Measurements from ENCODE around the gene WWC1.
A peak's percentile ranks its signal among the peaks of the same experiment; 100 is the strongest.
"Not testable (repeated sequence)": the region's sequence is repeated elsewhere in the genome, so short reads cannot be mapped to it uniquely, and the experiment has no call there.

WWC1 gene

DNA sequence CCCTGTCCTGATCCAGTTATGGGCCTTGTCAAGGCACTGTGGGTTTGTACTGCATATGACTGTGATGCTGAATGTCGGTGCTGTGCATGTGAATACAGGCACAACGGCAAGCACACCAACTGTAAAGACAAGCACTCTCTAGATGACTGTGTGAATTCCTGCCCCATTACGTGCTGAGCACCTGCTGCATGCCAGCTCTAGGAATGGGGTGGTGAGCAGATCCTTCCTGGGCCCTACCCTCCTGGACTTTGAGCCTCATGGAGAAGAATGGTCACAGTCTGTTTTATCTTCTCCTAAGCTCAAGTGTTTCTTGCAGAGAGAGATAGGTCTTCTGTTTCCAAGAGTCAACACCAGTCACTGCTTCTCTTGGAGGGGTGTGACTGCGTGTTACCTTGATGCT, 138.9 kb downstream of the WWC1 start:
- peaks cover 5 to 11% of the 10 kb centered on the region in 2 donors for H3K4me1 ChIP-seq (ENCODE audit: control insufficient read depth in 2 of 2, insufficient read depth in 2 of 2, low read length in 2 of 2)
- no peak overlapping the region for H3K4me3 ChIP-seq (ENCODE audit: low read length in 2 of 2)
- H3K9me3 ChIP-seq (ENCODE audit: control insufficient read depth in 2 of 2, low read length in 2 of 2), result no peaks in the 10 kb centered on the region
- no peak overlapping the region for H3K9ac ChIP-seq (ENCODE audit: low read depth in 1 of 2, low read length in 2 of 2)
- H3K27ac ChIP-seq (ENCODE audit: low read depth in 2 of 2, low read length in 2 of 2), result peak overlapping the region; percentile 10 to 38
- H3K27me3 ChIP-seq (ENCODE audit: control insufficient read depth in 2 of 2, insufficient read depth in 2 of 2, low read length in 2 of 2), result no peaks in the 10 kb centered on the region
- H3K36me3 ChIP-seq (ENCODE audit: control insufficient read depth in 2 of 2, insufficient read depth in 2 of 2, low read length in 2 of 2), result peaks cover 6 to 9% of the 10 kb centered on the region in 2 donors

DNA sequence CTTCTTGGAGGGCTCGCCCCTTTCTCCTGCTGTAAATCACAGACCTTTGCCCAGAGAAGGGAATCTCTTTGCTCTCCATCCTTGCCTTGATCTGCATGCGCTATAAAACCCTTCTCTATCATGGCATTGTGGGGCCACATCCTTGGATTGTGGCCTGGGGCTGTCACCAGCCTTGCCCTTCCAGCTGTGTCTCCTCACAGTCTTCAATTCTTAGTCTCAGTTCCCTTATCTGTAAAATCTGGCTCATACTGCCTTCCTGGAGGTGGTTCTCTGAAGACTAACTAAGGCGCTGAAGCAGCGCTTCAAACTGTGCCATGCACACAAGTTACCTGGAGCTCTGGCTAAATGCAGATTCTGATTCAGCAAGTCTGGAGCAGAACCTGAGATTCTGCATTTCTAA, 141.5 kb downstream of the WWC1 start:
- Histone ChIP-seq H3K9ac (ENCODE audit: low read depth in 1 of 2, low read length in 2 of 2) (no peak overlapping the region), H3K4me1 (ENCODE audit: control insufficient read depth in 2 of 2, insufficient read depth in 2 of 2, low read length in 2 of 2) (peaks cover 5 to 11% of the 10 kb centered on the region in 2 donors), H3K36me3 (ENCODE audit: control insufficient read depth in 2 of 2, insufficient read depth in 2 of 2, low read length in 2 of 2) (peaks cover 6 to 9% of the 10 kb centered on the region in 2 donors), H3K4me3 (ENCODE audit: low read length in 2 of 2) (no peak overlapping the region), H3K27me3 (ENCODE audit: control insufficient read depth in 2 of 2, insufficient read depth in 2 of 2, low read length in 2 of 2) (no peaks in the 10 kb centered on the region), H3K27ac (ENCODE audit: low read depth in 2 of 2, low read length in 2 of 2) (no peak overlapping the region), H3K9me3 (ENCODE audit: control insufficient read depth in 2 of 2, low read length in 2 of 2) (no peaks in the 10 kb centered on the region)

DNA sequence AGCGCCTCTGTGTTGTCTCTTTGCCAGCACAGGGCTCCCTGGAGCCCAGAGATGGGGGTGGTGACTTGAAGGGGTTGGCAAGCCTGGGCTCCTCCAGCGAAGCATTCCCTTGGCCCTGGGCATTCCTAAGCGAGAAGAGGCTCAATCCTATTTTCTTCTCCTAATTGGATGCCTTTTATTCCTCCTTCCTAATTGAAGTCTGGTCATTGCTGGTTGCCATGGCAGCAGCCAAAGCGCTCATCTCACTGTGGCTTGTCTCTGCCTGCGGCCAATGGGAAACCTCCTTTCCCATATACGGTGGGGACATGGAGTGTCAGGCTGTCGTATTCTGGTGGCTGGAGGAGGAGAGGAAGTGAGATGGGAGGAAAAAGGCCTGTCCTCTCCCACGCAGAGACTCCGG, 142.6 kb downstream of the WWC1 start:
- peaks cover 3 to 4% of the 10 kb centered on the region in 2 donors for H3K36me3 ChIP-seq (ENCODE audit: control insufficient read depth in 2 of 2, insufficient read depth in 2 of 2, low read length in 2 of 2)
- no peaks in the 10 kb centered on the region for H3K27me3 ChIP-seq (ENCODE audit: control insufficient read depth in 2 of 2, insufficient read depth in 2 of 2, low read length in 2 of 2)
- H3K27ac ChIP-seq (ENCODE audit: low read depth in 2 of 2, low read length in 2 of 2), result no peak overlapping the region
- no peak overlapping the region for H3K9ac ChIP-seq (ENCODE audit: low read depth in 1 of 2, low read length in 2 of 2)
- no peaks in the 10 kb centered on the region for H3K9me3 ChIP-seq (ENCODE audit: control insufficient read depth in 2 of 2, low read length in 2 of 2)
- H3K4me3 ChIP-seq (ENCODE audit: low read length in 2 of 2), result no peak overlapping the region
- peaks cover 5 to 11% of the 10 kb centered on the region in 2 donors for H3K4me1 ChIP-seq (ENCODE audit: control insufficient read depth in 2 of 2, insufficient read depth in 2 of 2, low read length in 2 of 2)

DNA sequence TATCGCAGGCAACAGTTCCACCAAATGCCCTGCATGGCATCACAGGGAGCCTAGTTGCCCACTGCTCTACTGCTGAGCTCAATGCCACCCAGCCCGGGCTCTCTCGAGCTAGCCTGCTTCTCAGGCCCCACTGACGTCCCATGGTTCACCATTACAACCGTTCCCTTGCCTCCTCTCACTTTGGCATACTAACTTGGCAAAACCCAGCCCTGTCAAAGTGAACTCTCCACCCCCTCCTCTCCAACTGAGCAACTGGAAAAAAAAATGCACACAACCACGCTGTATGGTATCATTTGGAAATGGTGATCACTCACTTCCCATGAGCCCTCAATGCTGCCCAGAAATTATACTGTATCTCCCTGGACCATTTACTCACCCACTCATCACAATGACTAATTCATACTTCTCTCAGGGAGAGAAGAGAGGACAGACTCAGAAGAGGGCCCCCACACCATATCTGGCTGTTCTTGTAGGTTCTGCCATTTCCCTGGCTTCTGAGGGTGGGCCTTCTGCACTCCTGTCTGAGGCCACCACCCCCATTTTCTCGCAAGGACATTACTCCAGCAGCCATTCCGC, 143.4 kb downstream of the WWC1 start:
- Histone ChIP-seq H3K9me3 (ENCODE audit: control insufficient read depth in 2 of 2, low read length in 2 of 2) (no peaks in the 10 kb centered on the region), H3K4me3 (ENCODE audit: low read length in 2 of 2) (no peak overlapping the region), H3K9ac (ENCODE audit: low read depth in 1 of 2, low read length in 2 of 2) (no peak overlapping the region), H3K36me3 (ENCODE audit: control insufficient read depth in 2 of 2, insufficient read depth in 2 of 2, low read length in 2 of 2) (peaks cover 3 to 4% of the 10 kb centered on the region in 2 donors), H3K4me1 (ENCODE audit: control insufficient read depth in 2 of 2, insufficient read depth in 2 of 2, low read length in 2 of 2) (peaks cover 4 to 10% of the 10 kb centered on the region in 2 donors), H3K27me3 (ENCODE audit: control insufficient read depth in 2 of 2, insufficient read depth in 2 of 2, low read length in 2 of 2) (no peaks in the 10 kb centered on the region), H3K27ac (ENCODE audit: low read depth in 2 of 2, low read length in 2 of 2) (no peak overlapping the region)

DNA sequence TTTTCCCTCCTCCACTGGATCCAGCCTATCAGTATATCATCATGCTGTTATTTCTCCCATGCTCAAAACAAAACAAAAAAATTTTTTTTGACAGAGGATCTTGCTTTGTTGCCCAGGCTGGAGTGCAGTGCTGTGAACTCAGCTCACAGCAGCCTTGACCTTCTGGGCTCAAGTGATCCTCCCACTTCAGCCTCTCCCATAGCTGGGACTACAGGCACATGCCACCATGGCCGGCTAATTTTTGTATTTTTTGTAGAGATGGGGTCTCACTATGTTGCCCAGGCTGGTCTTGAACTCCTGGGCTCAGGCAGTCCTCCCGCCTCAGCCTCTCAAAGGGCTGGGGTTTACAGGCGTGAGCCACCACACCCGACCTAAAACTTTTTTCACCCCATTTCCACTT, 143.9 kb downstream of the WWC1 start:
- not testable (repeated sequence) for H3K27ac ChIP-seq (ENCODE audit: low read depth in 2 of 2, low read length in 2 of 2); H3K27me3 ChIP-seq (ENCODE audit: control insufficient read depth in 2 of 2, insufficient read depth in 2 of 2, low read length in 2 of 2); H3K4me1 ChIP-seq (ENCODE audit: control insufficient read depth in 2 of 2, insufficient read depth in 2 of 2, low read length in 2 of 2); H3K4me3 ChIP-seq (ENCODE audit: low read length in 2 of 2); H3K9me3 ChIP-seq (ENCODE audit: control insufficient read depth in 2 of 2, low read length in 2 of 2); H3K9ac ChIP-seq (ENCODE audit: low read depth in 1 of 2, low read length in 2 of 2); H3K36me3 ChIP-seq (ENCODE audit: control insufficient read depth in 2 of 2, insufficient read depth in 2 of 2, low read length in 2 of 2)

DNA sequence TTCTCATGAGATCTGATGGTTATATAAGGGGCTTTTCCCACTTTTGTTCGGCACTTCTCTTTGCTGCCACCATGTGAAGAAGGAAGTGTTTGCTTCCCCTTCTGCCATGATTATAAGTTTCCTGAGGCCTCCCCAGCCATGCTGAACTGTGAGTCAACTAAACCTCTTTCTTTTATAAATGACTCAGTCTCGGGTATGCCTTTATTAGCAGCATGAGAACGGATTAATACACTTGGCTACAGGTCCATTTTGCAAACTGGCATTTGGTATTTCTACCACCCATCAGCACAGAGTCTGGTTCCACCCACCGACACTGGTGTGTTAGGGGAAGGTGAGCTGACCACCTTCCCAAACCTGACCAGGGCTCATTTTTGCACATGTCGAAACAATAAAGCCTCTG, 146.9 kb downstream of the WWC1 start:
- Histone ChIP-seq H3K4me3 (ENCODE audit: low read length in 2 of 2) (no peak overlapping the region), H3K9ac (ENCODE audit: low read depth in 1 of 2, low read length in 2 of 2) (no peak overlapping the region), H3K4me1 (ENCODE audit: control insufficient read depth in 2 of 2, insufficient read depth in 2 of 2, low read length in 2 of 2) (no peaks in the 10 kb centered on the region), H3K27me3 (ENCODE audit: control insufficient read depth in 2 of 2, insufficient read depth in 2 of 2, low read length in 2 of 2) (no peaks in the 10 kb centered on the region), H3K36me3 (ENCODE audit: control insufficient read depth in 2 of 2, insufficient read depth in 2 of 2, low read length in 2 of 2) (peaks cover 0 to 5% of the 10 kb centered on the region in 2 donors), H3K27ac (ENCODE audit: low read depth in 2 of 2, low read length in 2 of 2) (no peak overlapping the region), H3K9me3 (ENCODE audit: control insufficient read depth in 2 of 2, low read length in 2 of 2) (no peaks in the 10 kb centered on the region)

DNA sequence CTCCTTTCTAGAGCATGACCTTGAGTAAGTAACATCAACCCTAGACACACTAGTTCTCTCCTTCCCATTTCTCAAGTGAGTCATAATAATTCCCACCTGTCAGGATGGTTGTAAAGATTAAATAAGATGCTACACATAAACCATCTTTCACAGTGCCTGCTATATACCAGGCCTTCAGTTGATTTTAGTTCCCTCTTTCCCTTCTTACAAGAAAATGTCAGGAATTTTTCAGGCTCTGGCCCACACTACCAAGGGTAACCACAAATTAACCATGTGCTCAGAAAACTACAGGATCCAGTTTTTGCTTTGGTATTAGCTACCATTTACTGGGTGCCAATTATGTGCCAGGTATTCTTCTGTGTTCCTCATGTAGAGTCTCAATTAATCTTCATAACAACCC, 152.1 kb downstream of the WWC1 start:
- no peak overlapping the region for H3K4me3 ChIP-seq (ENCODE audit: low read length in 2 of 2)
- H3K36me3 ChIP-seq (ENCODE audit: control insufficient read depth in 2 of 2, insufficient read depth in 2 of 2, low read length in 2 of 2), result peaks cover 0 to 16% of the 10 kb centered on the region in 2 donors
- no peak overlapping the region for H3K9ac ChIP-seq (ENCODE audit: low read depth in 1 of 2, low read length in 2 of 2)
- H3K27ac ChIP-seq (ENCODE audit: low read depth in 2 of 2, low read length in 2 of 2), result no peak overlapping the region
- no peaks in the 10 kb centered on the region for H3K27me3 ChIP-seq (ENCODE audit: control insufficient read depth in 2 of 2, insufficient read depth in 2 of 2, low read length in 2 of 2)
- no peaks in the 10 kb centered on the region for H3K9me3 ChIP-seq (ENCODE audit: control insufficient read depth in 2 of 2, low read length in 2 of 2)
- no peaks in the 10 kb centered on the region for H3K4me1 ChIP-seq (ENCODE audit: control insufficient read depth in 2 of 2, insufficient read depth in 2 of 2, low read length in 2 of 2)

DNA sequence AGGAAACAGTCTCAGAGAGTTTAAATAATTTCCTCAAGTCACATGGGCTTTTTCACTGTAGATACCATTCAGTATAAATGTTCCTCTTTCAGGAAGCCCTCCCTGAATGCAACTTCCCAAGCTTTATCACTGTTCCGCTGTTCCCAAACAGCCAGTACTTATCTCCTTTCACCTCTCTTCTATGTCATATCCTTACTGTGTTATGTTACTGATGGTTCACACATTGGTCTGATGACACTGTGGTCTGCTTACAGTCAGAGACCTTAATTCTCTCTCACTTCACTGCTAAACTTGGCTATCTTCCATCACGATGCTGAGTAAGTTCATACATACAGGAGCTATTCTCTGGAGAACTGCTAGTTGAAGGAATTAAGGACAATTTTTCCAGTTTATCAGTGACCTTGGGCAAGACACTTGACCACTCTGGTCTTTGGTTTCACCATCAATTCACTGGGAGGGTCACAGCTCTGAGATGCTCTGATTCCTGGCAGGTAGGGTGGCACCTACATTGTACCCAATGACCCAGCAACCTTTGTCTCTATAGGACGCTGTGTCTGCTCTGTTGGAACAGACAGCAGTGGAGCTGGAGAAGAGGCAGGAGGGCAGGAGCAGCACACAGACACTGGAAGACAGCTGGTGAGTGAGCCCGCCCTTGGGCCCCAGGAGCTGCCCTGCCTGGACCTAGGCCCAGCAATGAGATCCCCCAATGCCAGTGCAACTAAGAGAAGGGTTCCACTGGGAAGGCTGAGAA, 152.7 kb downstream of the WWC1 start:
- Histone ChIP-seq H3K27me3 (ENCODE audit: control insufficient read depth in 2 of 2, insufficient read depth in 2 of 2, low read length in 2 of 2) (no peaks in the 10 kb centered on the region), H3K9ac (ENCODE audit: low read depth in 1 of 2, low read length in 2 of 2) (no peak overlapping the region), H3K4me3 (ENCODE audit: low read length in 2 of 2) (no peak overlapping the region), H3K27ac (ENCODE audit: low read depth in 2 of 2, low read length in 2 of 2) (no peak overlapping the region), H3K9me3 (ENCODE audit: control insufficient read depth in 2 of 2, low read length in 2 of 2) (no peaks in the 10 kb centered on the region), H3K4me1 (ENCODE audit: control insufficient read depth in 2 of 2, insufficient read depth in 2 of 2, low read length in 2 of 2) (no peaks in the 10 kb centered on the region), H3K36me3 (ENCODE audit: control insufficient read depth in 2 of 2, insufficient read depth in 2 of 2, low read length in 2 of 2) (peaks cover 0 to 16% of the 10 kb centered on the region in 2 donors)

DNA sequence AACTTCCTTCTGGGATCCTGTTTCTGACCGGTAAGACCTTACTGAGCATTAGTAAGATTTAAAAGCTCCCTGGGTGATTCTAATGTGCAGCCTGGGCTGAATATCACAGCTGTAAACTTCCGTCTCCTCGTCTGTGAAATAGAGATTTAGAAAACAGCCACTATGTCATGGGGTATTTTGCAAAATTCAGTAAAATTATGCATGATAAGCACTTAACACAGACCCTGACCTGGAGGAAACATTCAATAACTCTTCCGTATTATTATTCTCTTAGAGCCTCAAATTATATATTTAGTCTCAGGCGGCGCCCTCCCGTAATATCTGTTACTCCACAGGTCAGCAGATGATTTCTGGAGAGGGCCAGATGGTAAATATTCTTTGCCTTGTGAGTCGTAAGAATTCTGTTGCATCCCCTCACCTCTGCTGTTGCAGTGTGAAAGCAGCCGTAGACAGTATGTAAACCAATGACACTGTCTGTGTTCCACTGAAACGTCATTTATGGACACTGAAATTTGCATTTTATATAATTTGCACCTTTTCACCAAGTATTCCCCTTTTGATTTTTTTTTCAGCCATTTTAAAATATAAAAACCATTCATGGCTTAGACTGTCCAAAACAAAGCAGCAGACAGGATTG, 155.7 kb downstream of the WWC1 start:
- H3K4me3 ChIP-seq (ENCODE audit: low read length in 2 of 2), result no peak overlapping the region
- H3K4me1 ChIP-seq (ENCODE audit: control insufficient read depth in 2 of 2, insufficient read depth in 2 of 2, low read length in 2 of 2), result no peaks in the 10 kb centered on the region
- no peaks in the 10 kb centered on the region for H3K9me3 ChIP-seq (ENCODE audit: control insufficient read depth in 2 of 2, low read length in 2 of 2)
- peaks cover 2 to 16% of the 10 kb centered on the region in 2 donors for H3K36me3 ChIP-seq (ENCODE audit: control insufficient read depth in 2 of 2, insufficient read depth in 2 of 2, low read length in 2 of 2)
- H3K27ac ChIP-seq (ENCODE audit: low read depth in 2 of 2, low read length in 2 of 2), result no peak overlapping the region
- no peaks in the 10 kb centered on the region for H3K27me3 ChIP-seq (ENCODE audit: control insufficient read depth in 2 of 2, insufficient read depth in 2 of 2, low read length in 2 of 2)
- H3K9ac ChIP-seq (ENCODE audit: low read depth in 1 of 2, low read length in 2 of 2), result no peak overlapping the region

DNA sequence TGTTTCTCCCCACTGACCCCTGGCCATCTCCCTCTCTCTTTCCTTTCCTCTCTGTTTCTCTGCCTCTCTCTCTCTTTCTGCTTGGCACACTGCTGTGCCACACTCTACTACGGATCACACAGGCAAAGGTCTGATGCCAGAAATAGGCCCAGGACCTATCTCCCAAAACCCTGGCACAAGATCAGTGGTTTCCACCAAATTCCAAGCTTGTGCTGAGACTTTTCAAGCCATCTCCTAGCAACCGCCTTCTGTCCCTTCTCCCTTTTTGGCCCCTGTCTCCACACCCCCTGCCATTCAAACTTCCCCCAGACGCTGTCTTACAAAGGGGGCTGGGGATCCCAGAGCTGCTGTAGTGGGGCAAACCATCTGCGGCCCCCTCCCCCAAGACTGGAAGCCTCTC, 156.4 kb downstream of the WWC1 start:
- no peak overlapping the region for H3K27ac ChIP-seq (ENCODE audit: low read depth in 2 of 2, low read length in 2 of 2)
- no peaks in the 10 kb centered on the region for H3K9me3 ChIP-seq (ENCODE audit: control insufficient read depth in 2 of 2, low read length in 2 of 2)
- H3K4me3 ChIP-seq (ENCODE audit: low read length in 2 of 2), result no peak overlapping the region
- H3K27me3 ChIP-seq (ENCODE audit: control insufficient read depth in 2 of 2, insufficient read depth in 2 of 2, low read length in 2 of 2), result no peaks in the 10 kb centered on the region
- H3K9ac ChIP-seq (ENCODE audit: low read depth in 1 of 2, low read length in 2 of 2), result no peak overlapping the region
- peaks cover 2 to 15% of the 10 kb centered on the region in 2 donors for H3K36me3 ChIP-seq (ENCODE audit: control insufficient read depth in 2 of 2, insufficient read depth in 2 of 2, low read length in 2 of 2)
- H3K4me1 ChIP-seq (ENCODE audit: control insufficient read depth in 2 of 2, insufficient read depth in 2 of 2, low read length in 2 of 2), result no peaks in the 10 kb centered on the region

Measured in mucosa of rectum (tissue), 2 donors.